Mesendoderm (in vitro differentiated cells): ENCODE data around the gene PHF10.

Experiments
- DNase-seq: peaks from one replicate; pipeline ENCODE4 v3.0.0; 2013
- H2AK5ac ChIP-seq: 2 replicates; pipeline ENCODE4 v1.6.1; 2013; ENCODE audit warnings: low read length, inconsistent platforms
- H2BK120ac ChIP-seq: 2 replicates; pipeline ENCODE4 v1.6.1; 2013; ENCODE audit warnings: low read depth, mild to moderate bottlenecking, low read length, moderate library complexity, mixed read lengths
- H2BK15ac ChIP-seq: replicated peaks from 2 replicates; pipeline ENCODE4 v1.6.1; 2013; ENCODE audit warnings: low read depth, mild to moderate bottlenecking, moderate library complexity
- H2BK5ac ChIP-seq: 2 replicates; pipeline ENCODE4 v1.6.1; 2013; ENCODE audit warnings: low read length, inconsistent platforms
- H3K18ac ChIP-seq: 2 replicates; pipeline ENCODE4 v1.6.1; 2013; ENCODE audit warnings: mild to moderate bottlenecking, low read length, mixed read lengths
- H3K23ac ChIP-seq: one replicate; pipeline ENCODE4 v1.6.1; 2013; ENCODE audit warnings: low read length
- H3K27ac ChIP-seq: 2 replicates; pipeline ENCODE4 v1.5.1; 2013; ENCODE audit warnings: low read depth, mild to moderate bottlenecking, inconsistent platforms, low read length, moderate library complexity
- H3K27me3 ChIP-seq: 2 replicates; pipeline ENCODE4 v1.6.1; 2013; ENCODE audit warnings: low read length, control low read depth, mild to moderate bottlenecking, inconsistent platforms; ENCODE audit not compliant: insufficient read depth, poor library complexity
- H3K36me3 ChIP-seq: 2 replicates; pipeline ENCODE4 v1.6.1; 2013; ENCODE audit warnings: low read length, inconsistent platforms; ENCODE audit not compliant: control insufficient read depth, insufficient read depth
- H3K4ac ChIP-seq: one replicate; pipeline ENCODE4 v1.6.1; 2013; ENCODE audit warnings: low read depth, mild to moderate bottlenecking, low read length, moderate library complexity
- H3K4me1 ChIP-seq: 2 replicates; pipeline ENCODE4 v1.6.1; 2013; ENCODE audit warnings: low read depth, low read length, inconsistent platforms; ENCODE audit not compliant: control insufficient read depth
- H3K4me2 ChIP-seq: 2 replicates; pipeline ENCODE4 v1.6.1; 2013; ENCODE audit warnings: low read length
- H3K4me3 ChIP-seq: 2 replicates; pipeline ENCODE4 v1.5.1; 2013; ENCODE audit warnings: mild to moderate bottlenecking, low read length
- H3K56ac ChIP-seq: one replicate; pipeline ENCODE4 v1.6.1; 2013; ENCODE audit warnings: low read length
- H3K79me1 ChIP-seq: 2 replicates; pipeline ENCODE4 v1.6.1; 2013; ENCODE audit warnings: low read length, inconsistent platforms
- H3K79me2 ChIP-seq: 2 replicates; pipeline ENCODE4 v1.6.1; 2013; ENCODE audit warnings: mild to moderate bottlenecking, low read length; ENCODE audit not compliant: control insufficient read depth, insufficient read depth
- H3K9ac ChIP-seq: 2 replicates; pipeline ENCODE4 v1.6.1; 2013; ENCODE audit warnings: low read length, inconsistent platforms
- H4K5ac ChIP-seq: one replicate; pipeline ENCODE4 v1.6.1; 2013; ENCODE audit warnings: low read length
- H4K8ac ChIP-seq: one replicate; pipeline ENCODE4 v1.6.1; 2013; ENCODE audit warnings: low read depth, mild to moderate bottlenecking, control low read depth, low read length, moderate library complexity
- WGBS: extraction: QIAGEN DNeasy Blood & Tissue Kit; methylation state at CpG from one replicate; pipeline ENCODE4 v1.1.7; 2013; ENCODE audit warnings: low lambda C conversion rate, missing lambda C conversion rate; ENCODE audit not compliant: insufficient coverage; ENCODE audit errors: extremely low coverage; 5-methylcytosine and 5-hydroxymethylcytosine counted together

The PHF10 gene

GRCh38 chr6:169656546-169657283 lies 67.6 kb downstream of the PHF10 start:
- no peaks in the 10 kb centered on the region for H3K4me1 ChIP-seq
- no peaks in the 10 kb centered on the region for H3K79me2 ChIP-seq
- H3K4me3 ChIP-seq: no peak overlapping the region
- no peaks in the 10 kb centered on the region for H3K27me3 ChIP-seq
- H3K4me2 ChIP-seq: no peak overlapping the region
- H4K8ac ChIP-seq: no peak overlapping the region
- no peak overlapping the region for H2AK5ac ChIP-seq
- H3K79me1 ChIP-seq: peaks cover 2% of the 10 kb centered on the region
- H3K27ac ChIP-seq: peak overlapping the region; percentile 68
- H3K18ac ChIP-seq: no peak overlapping the region
- H2BK15ac ChIP-seq: no peak overlapping the region
- peak overlapping the region; percentile 67 for H3K56ac ChIP-seq
- H2BK120ac ChIP-seq: no peak overlapping the region
- no peak overlapping the region for H4K5ac ChIP-seq
- H3K9ac ChIP-seq: no peak overlapping the region
- no CpG with 5 or more reads among the region's 23 CpGs for WGBS
- H2BK5ac ChIP-seq: no peak overlapping the region
- DNase-seq: peak; percentile 94
- no peak overlapping the region for H3K23ac ChIP-seq
- H3K36me3 ChIP-seq: peaks cover 17% of the 10 kb centered on the region
- no peak overlapping the region for H3K4ac ChIP-seq

GRCh38 chr6:169654598-169655391 lies 69.5 kb downstream of the PHF10 start:
- no peak overlapping the region for H3K4me2 ChIP-seq
- no peak for DNase-seq
- no peak overlapping the region for H2BK5ac ChIP-seq
- H3K23ac ChIP-seq: no peak overlapping the region
- H2BK15ac ChIP-seq: no peak overlapping the region
- H3K27ac ChIP-seq: no peak overlapping the region
- H3K4me3 ChIP-seq: no peak overlapping the region
- H3K4ac ChIP-seq: no peak overlapping the region
- no peak overlapping the region for H4K8ac ChIP-seq
- no CpG with 5 or more reads among the region's 46 CpGs for WGBS
- no peaks in the 10 kb centered on the region for H3K27me3 ChIP-seq
- no peak overlapping the region for H4K5ac ChIP-seq
- peaks cover 2% of the 10 kb centered on the region for H3K79me1 ChIP-seq
- H3K4me1 ChIP-seq: no peaks in the 10 kb centered on the region
- H3K56ac ChIP-seq: no peak overlapping the region
- H2BK120ac ChIP-seq: no peak overlapping the region
- no peak overlapping the region for H3K9ac ChIP-seq
- H2AK5ac ChIP-seq: no peak overlapping the region
- H3K79me2 ChIP-seq: no peaks in the 10 kb centered on the region
- H3K36me3 ChIP-seq: peaks cover 19% of the 10 kb centered on the region
- H3K18ac ChIP-seq: no peak overlapping the region
